HCT116 (cell line): ENCODE results near the gene POLK.
"Not testable (repeated sequence)": the region's sequence is repeated elsewhere in the genome, so short reads cannot be mapped to it uniquely, and the experiment has no call there.

Experiments used
- EZH2 ChIP-seq: fragments of 200-600 bp; sonication (generic); IDR thresholded peaks from 2 replicates; pipeline ENCODE4 v1.6.1; 2017; ENCODE audit warnings: antibody characterized with exemption, mixed run types
- EZH2phosphoT487 ChIP-seq: fragments of 200-600 bp; IDR thresholded peaks from 2 replicates; pipeline ENCODE4 v1.6.1; 2018; ENCODE audit warnings: antibody characterized with exemption, borderline replicate concordance
- MAX ChIP-seq: IDR thresholded peaks from 2 replicates; pipeline ENCODE4 v1.6.1; 2012
- POLR2A ChIP-seq: IDR thresholded peaks from 2 replicates; pipeline ENCODE4 v1.7.0; 2011; ENCODE audit warnings: borderline replicate concordance; ENCODE audit not compliant: insufficient read depth, insufficient read length; ENCODE audit errors: extremely low read depth
- RAD21 ChIP-seq: IDR thresholded peaks from 2 replicates; pipeline ENCODE4 v1.6.1; 2012; ENCODE audit warnings: low read depth, mild to moderate bottlenecking
- SP1 ChIP-seq: IDR thresholded peaks from 2 replicates; pipeline ENCODE4 v1.6.1; 2012; ENCODE audit warnings: low read depth
- SRF ChIP-seq: IDR thresholded peaks from 2 replicates; pipeline ENCODE4 v1.6.1; 2012; ENCODE audit warnings: low read depth
- TCF7L2 ChIP-seq: IDR thresholded peaks from 2 replicates; pipeline ENCODE4 v1.7.0; 2011; ENCODE audit warnings: borderline replicate concordance, inconsistent platforms; ENCODE audit not compliant: insufficient read depth, insufficient read length; ENCODE audit errors: extremely low read depth
- TF ChIP-seq, protein P1 (sequence below), 3 experiments: fragments of 200-600 bp in 1 of 3; sonication (generic) in 1 of 3; IDR thresholded peaks in 2 of 3; conservative IDR thresholded peaks in 1 of 3; 2 replicates each; pipeline ENCODE4 v1.5.1; 2012 to 2017; ENCODE audit warnings: low read depth in 2 of 3, low read length in 2 of 3, antibody characterized with exemption in 1 of 3, borderline replicate concordance in 1 of 3, control low read depth in 1 of 3, mild to moderate bottlenecking in 1 of 3, mixed read lengths in 1 of 3, mixed run types in 1 of 3, moderate library complexity in 1 of 3; ENCODE audit not compliant: insufficient read depth in 1 of 3
- TF ChIP-seq, protein P2 (sequence below): IDR thresholded peaks from 2 replicates; pipeline ENCODE4 v1.6.1; 2012

GRCh38 chr5:75610859-75611310 is 99.2 kb downstream of the POLK start:
- TF ChIP-seq, protein P1, sequence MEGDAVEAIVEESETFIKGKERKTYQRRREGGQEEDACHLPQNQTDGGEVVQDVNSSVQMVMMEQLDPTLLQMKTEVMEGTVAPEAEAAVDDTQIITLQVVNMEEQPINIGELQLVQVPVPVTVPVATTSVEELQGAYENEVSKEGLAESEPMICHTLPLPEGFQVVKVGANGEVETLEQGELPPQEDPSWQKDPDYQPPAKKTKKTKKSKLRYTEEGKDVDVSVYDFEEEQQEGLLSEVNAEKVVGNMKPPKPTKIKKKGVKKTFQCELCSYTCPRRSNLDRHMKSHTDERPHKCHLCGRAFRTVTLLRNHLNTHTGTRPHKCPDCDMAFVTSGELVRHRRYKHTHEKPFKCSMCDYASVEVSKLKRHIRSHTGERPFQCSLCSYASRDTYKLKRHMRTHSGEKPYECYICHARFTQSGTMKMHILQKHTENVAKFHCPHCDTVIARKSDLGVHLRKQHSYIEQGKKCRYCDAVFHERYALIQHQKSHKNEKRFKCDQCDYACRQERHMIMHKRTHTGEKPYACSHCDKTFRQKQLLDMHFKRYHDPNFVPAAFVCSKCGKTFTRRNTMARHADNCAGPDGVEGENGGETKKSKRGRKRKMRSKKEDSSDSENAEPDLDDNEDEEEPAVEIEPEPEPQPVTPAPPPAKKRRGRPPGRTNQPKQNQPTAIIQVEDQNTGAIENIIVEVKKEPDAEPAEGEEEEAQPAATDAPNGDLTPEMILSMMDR (IDR thresholded peaks at IDR 0.05 in 2 of 3, conservative IDR thresholded peaks at IDR 0.05 in 1 of 3; ENCODE audit: borderline replicate concordance in 1 of 3, insufficient read depth in 1 of 3, low read depth in 2 of 3, low read length in 2 of 3), result not testable (repeated sequence)
- not testable (repeated sequence) for TF ChIP-seq SRF, MAX, RAD21, EZH2, POLR2A, TCF7L2, SP1, EZH2phosphoT487
- TF ChIP-seq, protein P2, sequence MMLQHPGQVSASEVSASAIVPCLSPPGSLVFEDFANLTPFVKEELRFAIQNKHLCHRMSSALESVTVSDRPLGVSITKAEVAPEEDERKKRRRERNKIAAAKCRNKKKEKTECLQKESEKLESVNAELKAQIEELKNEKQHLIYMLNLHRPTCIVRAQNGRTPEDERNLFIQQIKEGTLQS, result not testable (repeated sequence)
